Measurements from ENCODE around the gene MSRB3.

- TF ChIP-seq CTCF (IDR thresholded peaks at IDR 0.05; ENCODE audit: low read depth, low read length, missing input control), result no peak
- TF ChIP-seq JUND (IDR thresholded peaks at IDR 0.05), result no peak
- TF ChIP-seq GABPA (IDR thresholded peaks at IDR 0.05 in 1 of 2, conservative IDR thresholded peaks at IDR 0.05 in 1 of 2), result no peak
- no peak for TF ChIP-seq RAD21 (IDR thresholded peaks at IDR 0.05)
Measured at GRCh38 chr12:65324056-65324455, 45.6 kb downstream of the MSRB3 start.

All from liver (tissue), 3 donors.